ENCODE measurements around the gene ZMAT5. TPM values are rescaled to one million over a fixed set of nuclear protein-coding genes. Genes with fewer than 3 reads are reported as not detected.

The ZMAT5 gene
- total RNA-seq, 2 donors from 2014 or later = 11.9 to 14.3 TPM

DNA sequence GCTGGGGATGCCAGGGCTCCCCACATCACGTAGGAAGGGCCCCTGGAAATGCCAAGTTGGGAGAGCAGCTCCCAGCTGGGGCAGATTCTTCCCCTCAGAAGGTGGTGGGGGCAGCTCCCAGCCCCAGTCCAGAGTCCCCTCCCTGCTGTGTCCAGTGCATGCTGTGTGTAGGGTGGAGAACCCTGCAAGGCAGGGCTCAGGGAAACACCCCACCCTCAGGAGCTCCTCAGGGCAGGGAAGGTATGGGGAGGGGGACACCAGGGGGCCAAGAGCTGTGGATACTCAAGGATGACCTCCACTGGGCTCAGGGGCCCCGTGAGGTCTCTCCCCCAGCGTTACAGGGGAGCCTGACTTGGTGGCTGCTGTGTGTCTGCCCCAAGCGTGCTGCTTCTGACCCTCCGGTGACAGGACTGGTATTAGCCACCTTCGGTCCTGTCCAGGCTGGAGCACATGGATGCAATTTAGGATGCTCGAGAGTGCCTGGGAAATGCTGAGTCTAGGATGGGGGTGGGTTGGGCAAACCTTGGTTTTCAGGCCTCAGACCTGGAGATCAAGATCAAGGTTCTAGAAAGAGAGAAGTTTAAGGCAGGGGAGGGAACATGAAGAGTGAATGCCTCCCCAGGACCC is 63.1 kb downstream of the ZMAT5 start:
- TF ChIP-seq, protein P1, sequence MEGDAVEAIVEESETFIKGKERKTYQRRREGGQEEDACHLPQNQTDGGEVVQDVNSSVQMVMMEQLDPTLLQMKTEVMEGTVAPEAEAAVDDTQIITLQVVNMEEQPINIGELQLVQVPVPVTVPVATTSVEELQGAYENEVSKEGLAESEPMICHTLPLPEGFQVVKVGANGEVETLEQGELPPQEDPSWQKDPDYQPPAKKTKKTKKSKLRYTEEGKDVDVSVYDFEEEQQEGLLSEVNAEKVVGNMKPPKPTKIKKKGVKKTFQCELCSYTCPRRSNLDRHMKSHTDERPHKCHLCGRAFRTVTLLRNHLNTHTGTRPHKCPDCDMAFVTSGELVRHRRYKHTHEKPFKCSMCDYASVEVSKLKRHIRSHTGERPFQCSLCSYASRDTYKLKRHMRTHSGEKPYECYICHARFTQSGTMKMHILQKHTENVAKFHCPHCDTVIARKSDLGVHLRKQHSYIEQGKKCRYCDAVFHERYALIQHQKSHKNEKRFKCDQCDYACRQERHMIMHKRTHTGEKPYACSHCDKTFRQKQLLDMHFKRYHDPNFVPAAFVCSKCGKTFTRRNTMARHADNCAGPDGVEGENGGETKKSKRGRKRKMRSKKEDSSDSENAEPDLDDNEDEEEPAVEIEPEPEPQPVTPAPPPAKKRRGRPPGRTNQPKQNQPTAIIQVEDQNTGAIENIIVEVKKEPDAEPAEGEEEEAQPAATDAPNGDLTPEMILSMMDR (IDR thresholded peaks at IDR 0.05) = no peak
- H3K27me3 ChIP-seq = no peaks in the 10 kb centered on the region
- no peaks in the 10 kb centered on the region for H3K36me3 ChIP-seq
- H3K9ac ChIP-seq (ENCODE audit: low read depth in 2 of 2, low read length in 2 of 2) = peak overlapping the region in 1 of 2 donors; percentile 40
- no peak for DNase-seq
- H3K4me1 ChIP-seq = peaks cover 10% of the 10 kb centered on the region
- no peak overlapping the region for H3K27ac ChIP-seq
- H3K9me3 ChIP-seq = no peaks in the 10 kb centered on the region
- intact Hi-C loops (cut with DNase I) = no loop called here
- no peak overlapping the region for H3K4me3 ChIP-seq

DNA sequence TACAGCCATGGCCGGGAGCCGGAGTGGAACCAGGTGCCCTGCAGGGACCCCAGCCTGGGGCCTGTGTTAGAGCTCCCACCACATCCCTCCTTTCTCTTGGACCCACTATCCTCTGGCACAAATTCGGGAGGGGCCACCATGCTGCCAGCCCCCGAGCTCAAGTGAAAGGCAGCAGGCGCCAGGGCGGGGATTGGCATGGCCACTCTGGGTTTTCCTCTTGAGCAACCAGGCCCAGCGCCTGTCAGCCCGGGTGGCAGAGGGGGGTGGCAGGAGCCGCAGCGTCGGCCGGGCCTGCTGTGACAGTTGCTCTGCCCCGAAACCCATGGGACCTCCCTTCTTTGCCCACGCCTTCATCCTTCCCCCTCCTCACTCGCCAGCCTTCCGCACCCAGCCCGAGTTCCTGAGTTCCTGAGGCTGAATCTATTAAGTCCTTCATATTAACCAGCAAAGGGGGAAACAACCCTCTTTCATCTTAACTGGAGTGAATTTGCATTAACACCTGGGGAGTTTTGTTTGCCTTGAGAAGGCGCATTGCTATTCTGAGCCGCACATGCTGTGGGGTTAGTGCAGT is 63.8 kb downstream of the ZMAT5 start:
- no peaks in the 10 kb centered on the region for H3K27me3 ChIP-seq
- intact Hi-C loops (cut with DNase I) = no loop called here
- H3K4me3 ChIP-seq = no peak overlapping the region
- H3K27ac ChIP-seq = peak overlapping the region; percentile 18
- no peaks in the 10 kb centered on the region for H3K36me3 ChIP-seq
- DNase-seq = no peak
- H3K9ac ChIP-seq (ENCODE audit: low read depth in 2 of 2, low read length in 2 of 2) = peak overlapping the region; percentile 40 to 50
- TF ChIP-seq, protein P1 (IDR thresholded peaks at IDR 0.05) = no peak
- H3K4me1 ChIP-seq = peaks cover 10% of the 10 kb centered on the region
- no peaks in the 10 kb centered on the region for H3K9me3 ChIP-seq

DNA sequence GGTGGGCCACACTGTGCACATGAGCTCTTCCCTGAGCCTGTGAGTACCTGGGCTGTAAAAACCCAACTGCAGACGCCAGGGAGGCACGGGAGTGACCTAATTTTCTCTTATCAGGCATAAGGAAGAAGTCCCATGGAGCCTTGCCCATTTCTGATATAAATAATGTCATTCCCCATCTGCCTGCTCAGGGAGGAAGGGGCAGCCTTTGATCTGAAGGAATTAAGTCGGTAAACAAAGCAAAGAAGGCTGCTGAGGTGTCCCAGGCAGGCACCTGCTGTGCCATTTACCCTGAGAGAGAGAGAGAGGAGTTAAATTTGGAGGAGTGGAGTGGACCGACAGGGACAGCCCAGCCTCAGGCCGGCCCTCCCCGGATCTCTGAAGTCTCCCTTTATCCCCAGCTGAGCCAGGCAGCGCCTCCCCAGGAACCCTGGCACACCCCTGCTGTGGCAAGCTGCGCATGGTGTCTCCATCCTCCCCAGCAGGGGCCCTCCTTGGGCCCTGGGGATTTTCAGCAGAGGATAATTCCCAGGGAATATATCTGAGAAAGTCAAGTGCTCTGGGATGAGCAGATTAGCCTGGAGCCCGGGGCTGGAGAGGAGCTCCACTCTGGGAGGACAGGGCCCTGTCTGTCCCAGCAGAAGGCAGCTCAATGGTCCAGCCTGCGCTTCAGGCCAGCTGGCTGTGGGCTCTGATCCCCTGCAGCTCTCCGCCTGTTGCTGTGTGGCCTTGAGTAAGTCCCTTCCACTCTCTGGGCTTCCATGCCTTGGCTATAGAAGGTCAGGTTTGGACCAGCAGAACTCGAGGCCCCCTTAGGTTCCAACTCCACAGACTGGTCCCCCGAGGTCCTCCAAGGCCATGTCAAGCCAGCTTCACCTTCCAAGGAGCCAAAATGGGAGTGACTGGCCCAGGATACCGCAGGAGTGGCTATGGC is 64.5 kb downstream of the ZMAT5 start:
- Histone ChIP-seq H3K4me3 (no peak overlapping the region), H3K4me1 (peaks cover 10% of the 10 kb centered on the region), H3K27ac (peak overlapping the region; percentile 18), H3K27me3 (no peaks in the 10 kb centered on the region), H3K9me3 (no peaks in the 10 kb centered on the region), H3K9ac (ENCODE audit: low read depth in 2 of 2, low read length in 2 of 2) (no peak overlapping the region), H3K36me3 (no peaks in the 10 kb centered on the region)
- TF ChIP-seq, protein P1 (IDR thresholded peaks at IDR 0.05) = no peak
- DNase-seq = peak; percentile 36
- intact Hi-C loops (cut with DNase I) = no loop called here

DNA sequence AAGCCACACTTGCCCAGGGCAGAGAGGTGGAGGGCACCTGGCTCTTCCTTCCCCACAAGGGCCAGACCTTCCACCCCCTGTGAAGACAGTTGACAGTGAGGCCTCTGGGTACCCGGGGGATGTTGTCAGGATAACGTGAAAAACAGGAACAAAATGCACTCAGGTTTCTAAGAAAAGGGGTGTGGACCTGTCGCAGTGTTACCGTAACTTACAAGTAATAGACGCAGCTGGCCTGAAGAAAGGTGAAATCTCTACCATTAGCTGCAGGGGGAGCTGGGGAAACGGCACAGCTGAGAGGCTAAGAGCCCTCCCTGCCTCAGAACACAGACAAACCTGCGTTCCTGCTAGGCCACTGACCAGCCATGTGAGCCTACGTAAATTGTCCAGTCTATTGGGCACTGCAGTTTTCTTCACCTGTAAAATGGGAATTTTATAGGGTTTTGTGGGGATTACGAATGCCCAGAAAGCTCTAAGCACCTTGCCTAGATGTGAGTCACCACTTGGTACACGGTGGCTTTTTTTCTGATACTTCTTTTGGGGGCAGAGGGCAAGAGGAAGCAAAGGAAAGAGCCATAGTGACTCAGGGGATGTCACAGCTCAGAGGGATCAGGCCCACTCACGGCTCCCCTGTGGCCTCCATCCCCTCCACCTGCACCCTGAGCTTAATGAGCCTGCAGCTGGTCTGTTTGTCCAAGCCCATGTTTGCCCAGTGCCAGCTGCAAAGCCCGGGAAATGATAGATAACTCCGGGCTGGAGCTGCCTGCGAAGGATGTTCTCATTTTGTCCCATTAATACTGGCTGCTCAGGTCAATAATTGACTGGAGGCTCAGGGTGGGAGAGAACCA is 65.4 kb downstream of the ZMAT5 start:
- Histone ChIP-seq H3K9ac (ENCODE audit: low read depth in 2 of 2, low read length in 2 of 2) (no peak overlapping the region), H3K9me3 (no peaks in the 10 kb centered on the region), H3K36me3 (no peaks in the 10 kb centered on the region), H3K4me3 (no peak overlapping the region), H3K4me1 (peaks cover 10% of the 10 kb centered on the region), H3K27ac (peak overlapping the region; percentile 18), H3K27me3 (no peaks in the 10 kb centered on the region)
- TF ChIP-seq, protein P1 (IDR thresholded peaks at IDR 0.05) = no peak
- DNase-seq = peak; percentile 46
- intact Hi-C loops (cut with DNase I) = no loop called here

DNA sequence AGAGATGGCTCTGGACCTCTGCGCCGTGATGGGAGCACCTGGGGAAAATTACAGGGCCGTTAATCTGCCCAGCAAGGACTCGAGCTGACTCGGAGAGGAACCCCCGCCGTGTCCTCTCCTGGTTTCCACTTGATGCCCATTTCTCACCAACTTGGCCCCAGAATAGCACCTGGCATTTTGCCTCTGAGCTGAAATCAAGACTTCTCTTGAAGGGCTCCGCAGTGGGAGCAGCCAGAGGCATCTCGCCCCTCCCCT is 66.0 kb downstream of the ZMAT5 start:
- Histone ChIP-seq H3K9ac (ENCODE audit: low read depth in 2 of 2, low read length in 2 of 2) (no peak overlapping the region), H3K9me3 (no peaks in the 10 kb centered on the region), H3K4me1 (peaks cover 10% of the 10 kb centered on the region), H3K27ac (peak overlapping the region; percentile 17), H3K36me3 (no peaks in the 10 kb centered on the region), H3K4me3 (no peak overlapping the region), H3K27me3 (no peaks in the 10 kb centered on the region)
- TF ChIP-seq, protein P1 (IDR thresholded peaks at IDR 0.05) = no peak
- intact Hi-C loops (cut with DNase I) = no loop called here
- no peak for DNase-seq

Data from colonic mucosa (tissue), 4 donors.